Stimulated activated CD4-positive, alpha-beta T cell treated with anti-CD3 and anti-CD28 coated beads, Interleukin-4, amount 100 ng/mL, for 24 hours (primary cell): ENCODE results near the gene EFEMP2.

Experiments used
- DNase-seq: peaks from one replicate; pipeline ENCODE4 v3.0.0-alpha.2; 2020

EFEMP2 gene

DNA sequence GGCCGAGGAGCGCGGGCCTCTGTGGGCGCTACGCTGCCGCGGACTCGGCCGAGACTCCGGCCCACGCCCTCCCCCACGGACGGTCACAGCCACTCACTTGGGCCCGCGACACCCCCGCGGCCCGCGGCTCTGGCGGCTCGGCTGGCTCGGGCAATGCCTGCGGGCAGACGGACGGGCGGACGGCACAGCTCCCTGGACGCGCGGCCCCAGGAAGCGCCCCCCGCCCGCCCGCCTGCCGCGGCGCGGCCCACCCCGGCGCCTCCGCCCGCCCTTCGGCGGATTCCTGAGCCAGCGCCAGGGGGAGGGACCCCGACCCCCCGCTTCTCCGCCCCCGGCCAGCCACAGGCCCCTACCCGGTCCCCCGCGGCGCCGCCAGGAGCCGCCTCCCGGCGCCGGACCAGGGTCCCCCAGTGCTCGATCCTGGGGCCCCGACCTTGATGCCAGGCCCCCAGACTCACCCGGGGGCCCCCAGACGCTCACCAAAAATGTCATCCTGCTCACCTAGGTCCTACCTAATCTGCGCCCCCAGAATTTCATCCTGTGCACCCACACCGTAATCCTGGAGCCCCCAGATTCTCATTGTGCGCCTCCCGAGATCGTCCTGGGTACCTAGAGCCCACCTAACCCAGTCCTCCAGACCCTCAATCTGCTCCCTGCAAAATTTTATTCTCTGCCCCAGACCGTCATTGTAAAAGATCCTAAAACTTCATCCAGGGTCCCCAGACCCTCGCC is at the start of gene EFEMP2:
Gene EFEMP2, minus strand, starts transcription at position 215 of the 732 bp plus-strand sequence. CDS start 446 bp downstream, outside the sequence.
- DNase-seq: no peak

DNA sequence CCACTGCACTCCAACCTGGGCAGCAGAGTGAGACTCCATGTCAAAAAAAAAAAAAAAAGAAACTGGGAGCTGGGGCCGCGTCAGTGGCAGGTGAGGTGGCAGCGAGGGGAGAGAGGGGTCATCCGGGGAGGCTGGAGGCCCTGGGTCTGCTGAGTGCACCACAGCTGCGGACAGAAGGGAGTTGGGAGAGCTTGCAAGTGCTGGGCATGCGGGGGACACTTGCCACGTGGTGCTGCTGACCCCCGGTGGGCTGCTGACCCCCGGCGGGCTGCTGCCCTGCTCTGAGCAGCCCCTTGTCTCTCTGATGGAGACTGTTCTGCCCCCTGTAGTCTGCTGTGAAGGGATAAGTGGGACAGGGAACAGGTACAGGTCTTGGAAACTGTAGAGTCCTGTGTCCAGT is 49.3 kb upstream of the EFEMP2 start:
- no peak for DNase-seq

DNA sequence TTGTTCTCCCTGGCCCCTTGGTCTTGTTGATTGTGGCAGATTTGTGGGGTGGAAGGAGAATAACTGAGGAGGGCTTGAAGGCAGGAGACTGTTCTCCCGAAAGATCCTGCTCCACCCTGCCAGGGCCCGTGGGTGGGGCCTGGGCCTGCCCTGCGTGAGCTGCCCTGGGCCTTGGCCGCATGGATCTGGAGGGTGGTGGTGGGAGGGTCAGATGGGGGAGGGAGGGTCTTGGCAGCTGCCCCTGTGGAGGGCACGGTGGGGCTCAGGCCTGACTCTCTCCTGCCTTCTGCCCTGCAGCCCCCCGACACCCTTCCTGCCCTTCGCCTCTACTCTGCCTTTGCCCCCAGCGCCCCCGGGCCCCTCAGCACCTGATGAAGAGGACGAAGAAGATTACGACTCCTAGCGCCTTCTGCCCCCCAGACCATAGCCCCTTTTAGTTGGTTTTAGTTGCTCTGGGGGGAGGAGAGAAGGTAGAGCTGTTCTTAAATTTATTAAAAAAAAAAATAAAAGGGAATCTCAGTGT is 48.5 kb upstream of the EFEMP2 start:
- DNase-seq: no peak

DNA sequence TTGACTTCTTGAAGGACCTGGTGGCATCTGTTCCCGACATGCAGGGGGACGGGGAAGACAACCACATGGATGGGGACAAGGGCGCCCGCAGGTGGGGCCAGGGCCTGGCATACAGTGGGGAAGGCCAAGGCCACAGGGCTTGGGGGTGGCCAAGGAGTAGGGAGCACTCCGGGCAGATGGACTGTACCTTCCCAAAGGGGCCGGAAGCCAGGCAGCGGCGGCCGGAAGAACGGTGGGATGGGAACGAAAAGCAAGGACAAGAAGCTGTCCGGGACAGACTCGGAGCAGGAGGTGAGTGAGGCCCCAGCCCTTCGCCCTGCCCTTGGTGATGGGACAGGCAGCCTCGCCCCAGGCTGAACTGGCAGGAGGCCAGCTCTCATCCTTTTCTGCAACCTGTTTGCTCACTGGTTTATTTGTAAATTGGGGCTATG is 47.8 kb upstream of the EFEMP2 start:
- no peak for DNase-seq

DNA sequence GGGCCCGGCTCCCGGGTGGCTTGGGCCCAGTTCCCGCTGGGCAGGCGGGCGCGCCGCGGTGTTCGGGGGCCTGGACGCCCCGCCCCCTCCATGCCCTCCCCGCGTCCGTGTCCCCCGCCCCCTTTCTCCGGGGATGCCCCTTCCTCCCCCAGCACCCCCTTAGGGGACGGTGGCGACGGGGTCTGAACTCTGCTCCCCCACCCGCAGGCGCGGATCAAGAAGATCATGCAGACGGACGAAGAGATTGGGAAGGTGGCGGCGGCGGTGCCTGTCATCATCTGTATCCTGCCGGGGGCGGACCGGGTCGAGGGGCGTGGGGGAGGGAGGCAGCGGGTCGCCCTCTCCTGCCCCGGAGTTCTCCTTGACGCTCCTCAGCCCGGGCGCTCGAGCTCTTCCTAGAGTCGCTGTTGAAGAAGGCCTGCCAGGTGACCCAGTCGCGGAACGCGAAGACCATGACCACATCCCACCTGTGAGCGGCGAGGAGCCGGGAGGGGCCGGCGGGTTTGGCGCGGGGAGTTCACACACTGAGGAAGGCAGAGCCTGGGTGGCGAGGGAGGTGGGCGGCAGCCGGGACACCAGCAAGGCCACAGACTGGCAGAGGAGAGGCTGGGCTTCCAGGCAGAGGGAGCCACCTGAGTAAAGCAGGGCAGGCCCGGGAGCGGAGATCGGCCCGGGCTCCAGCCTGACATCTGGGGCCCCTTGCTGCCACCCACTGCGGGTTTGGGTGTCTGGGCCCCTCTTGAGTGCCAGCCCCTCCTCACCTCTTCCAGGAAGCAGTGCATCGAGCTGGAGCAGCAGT is 47.2 kb upstream of the EFEMP2 start:
- peak; percentile 60 for DNase-seq

DNA sequence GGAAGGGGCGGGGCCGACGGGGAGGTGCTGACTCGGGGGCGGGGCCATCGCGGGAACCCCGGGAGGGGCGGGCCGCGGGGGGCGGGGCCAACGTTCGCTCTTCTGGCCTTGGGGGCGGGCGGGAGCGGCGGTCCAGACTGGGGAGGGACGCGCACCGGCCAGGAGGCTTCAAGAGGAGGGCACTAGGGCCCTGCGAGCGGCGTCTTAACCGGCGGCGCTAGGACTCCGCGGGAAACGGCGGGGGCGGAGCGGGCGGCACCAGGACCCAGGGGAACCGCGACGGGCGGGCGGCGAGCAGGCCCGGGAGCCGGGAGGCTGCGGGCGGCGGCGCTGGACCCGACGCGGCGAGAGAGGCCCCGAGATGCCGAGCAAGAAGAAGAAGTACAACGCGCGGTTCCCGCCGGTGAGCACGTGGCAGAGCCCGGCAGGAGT is 46.6 kb upstream of the EFEMP2 start, which contains the start of gene DRAP1:
Gene DRAP1, plus strand, starts transcription at position 286 of the 432 bp plus-strand sequence. Its CDS starts 76 bp downstream, at position 362.
- peak; percentile 97 for DNase-seq

DNA sequence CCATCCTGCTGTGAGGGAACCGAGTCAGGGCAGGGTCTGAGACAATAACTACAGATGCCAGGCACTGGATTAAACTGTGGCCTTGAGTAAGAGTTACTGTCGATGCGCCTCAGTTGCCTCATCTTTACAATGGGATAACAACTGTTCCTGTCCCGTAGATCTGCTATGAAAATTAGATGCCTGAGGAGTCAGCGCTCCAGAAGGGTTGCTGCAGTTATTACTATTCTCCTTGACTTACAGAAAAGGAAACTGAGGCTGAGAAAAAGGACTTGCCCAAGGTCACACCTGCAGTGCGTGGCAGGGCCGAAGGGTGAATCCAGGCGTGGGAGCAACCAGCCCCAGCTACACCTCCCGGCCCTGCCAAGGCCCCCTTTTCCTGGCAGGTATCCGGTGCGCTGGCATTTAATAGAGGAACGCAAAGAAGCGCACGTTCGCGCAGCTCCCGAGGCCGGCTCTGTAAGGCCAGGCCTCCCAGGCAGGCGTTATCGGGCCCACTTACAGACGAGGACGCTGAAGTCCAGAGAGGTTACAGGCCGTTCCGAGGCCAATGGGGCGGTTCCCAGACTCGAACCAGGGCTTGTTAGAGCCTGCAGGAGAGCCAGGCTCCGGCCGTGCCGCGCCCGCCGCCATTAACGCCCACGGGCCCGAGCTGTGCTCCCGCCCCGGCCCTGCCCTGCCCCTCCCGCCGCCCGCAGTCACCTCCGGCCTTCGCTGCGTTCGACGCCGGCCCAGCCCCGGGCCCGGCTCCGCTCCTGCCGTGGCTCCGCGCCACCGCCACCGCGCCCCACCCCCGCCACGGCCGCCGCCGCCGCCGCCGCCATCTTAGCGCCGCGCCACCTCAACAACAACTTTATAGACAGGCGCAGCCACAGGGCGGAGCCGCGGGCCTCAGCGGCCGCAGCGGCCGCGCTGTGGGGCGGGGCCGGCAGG is 45.9 kb upstream of the EFEMP2 start, which contains the start of gene C11orf68:
Gene C11orf68, minus strand, starts transcription at position 852 of the 930 bp plus-strand sequence. Its CDS starts 31 bp downstream, at position 821.
- no peak for DNase-seq

DNA sequence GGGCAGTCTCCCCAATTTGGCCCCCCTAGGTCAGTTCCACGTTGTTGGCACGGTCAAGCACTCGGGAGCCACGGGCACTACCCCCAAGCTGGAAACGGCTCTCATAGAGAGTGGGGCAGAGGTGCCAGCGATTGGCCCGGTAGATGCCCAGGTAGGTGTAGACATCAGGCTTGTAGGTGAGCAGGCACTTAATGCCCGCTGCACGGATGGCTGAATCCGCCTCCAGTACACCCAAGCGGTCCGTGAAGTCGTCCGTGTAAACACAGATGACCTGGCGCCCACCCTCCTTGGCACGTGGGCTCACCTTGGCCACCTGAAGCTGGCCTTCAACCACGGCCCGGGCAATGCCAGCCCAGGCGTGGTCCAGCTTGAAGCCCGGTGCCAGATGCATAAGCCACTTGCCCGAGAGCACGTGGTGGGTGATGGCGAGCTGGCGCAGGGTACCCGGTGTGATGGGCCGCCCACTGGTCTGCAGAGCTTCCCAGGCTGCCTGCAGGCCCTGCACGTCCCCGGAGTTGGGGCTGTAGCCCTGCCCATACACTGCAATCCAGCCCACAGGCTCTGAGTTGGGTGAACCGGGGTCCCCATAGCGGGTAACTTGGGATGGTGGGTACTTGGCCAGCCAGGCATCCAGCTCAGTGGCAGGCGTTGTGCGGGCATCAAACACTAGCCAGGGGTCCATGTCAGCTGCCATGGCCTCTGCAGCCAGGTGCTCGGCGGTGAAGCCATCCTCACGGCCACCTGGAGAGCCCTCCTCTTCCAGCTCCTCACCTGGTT is 45.0 kb upstream of the EFEMP2 start:
- DNase-seq: no peak

DNA sequence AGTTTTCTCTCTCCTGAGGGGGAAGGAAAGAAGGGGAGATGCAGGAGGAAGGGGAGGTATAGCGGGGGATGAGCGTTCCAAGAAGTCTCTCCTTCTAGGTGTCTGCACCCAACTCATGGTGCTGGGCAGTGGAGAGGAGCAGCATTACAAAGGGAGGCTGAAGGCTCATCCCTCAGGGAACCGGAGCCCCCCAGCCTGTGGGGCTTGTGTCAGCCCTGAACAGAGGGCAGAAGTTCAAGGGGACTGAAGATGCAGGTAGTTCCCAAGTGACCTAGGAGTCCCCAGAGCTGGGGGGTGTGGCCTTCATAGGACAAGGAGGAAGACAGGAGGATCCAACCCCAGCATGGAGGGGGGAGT is 44.5 kb upstream of the EFEMP2 start:
- no peak for DNase-seq

DNA sequence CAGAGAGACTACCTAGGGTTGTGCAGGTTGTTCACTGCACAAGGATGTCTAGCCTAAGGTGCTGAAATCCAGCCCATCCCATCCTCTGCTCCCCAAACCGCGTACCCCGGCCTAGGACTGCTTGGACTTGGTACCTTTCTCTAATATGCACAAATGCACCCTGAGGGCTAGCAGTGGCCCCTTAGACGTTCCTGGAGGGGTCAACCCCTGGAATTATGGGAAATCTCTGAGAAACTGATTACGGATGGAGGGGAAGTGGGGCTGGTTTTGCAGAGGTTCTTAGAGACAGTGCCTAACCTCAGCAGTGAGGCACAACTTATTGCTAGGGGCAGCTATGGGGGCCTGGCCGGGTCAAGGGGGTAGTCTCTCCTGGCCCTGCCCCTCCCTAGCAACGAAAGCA is 43.8 kb upstream of the EFEMP2 start:
- no peak for DNase-seq

DNA sequence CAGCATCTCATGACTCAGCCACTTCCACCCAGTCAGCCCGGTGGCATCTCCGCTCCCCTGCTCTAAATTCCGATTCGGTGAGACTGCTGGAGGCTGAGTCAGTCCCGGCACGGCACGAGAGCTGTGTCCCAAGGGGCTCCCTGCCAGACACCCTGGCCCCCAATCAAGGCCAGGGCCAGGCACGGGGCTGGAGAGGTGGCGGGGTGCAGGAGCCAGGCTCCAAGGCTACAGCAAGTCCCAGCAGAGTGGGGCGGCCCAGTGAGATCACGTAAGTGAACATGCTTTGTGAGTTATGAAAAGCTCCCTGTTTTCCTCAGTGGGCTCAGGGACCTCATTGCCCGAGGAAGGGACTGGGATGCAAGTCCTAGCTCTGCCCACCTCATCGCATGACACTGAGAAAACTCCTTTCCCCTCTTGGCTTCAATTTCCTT is 43.2 kb upstream of the EFEMP2 start:
- no peak for DNase-seq

DNA sequence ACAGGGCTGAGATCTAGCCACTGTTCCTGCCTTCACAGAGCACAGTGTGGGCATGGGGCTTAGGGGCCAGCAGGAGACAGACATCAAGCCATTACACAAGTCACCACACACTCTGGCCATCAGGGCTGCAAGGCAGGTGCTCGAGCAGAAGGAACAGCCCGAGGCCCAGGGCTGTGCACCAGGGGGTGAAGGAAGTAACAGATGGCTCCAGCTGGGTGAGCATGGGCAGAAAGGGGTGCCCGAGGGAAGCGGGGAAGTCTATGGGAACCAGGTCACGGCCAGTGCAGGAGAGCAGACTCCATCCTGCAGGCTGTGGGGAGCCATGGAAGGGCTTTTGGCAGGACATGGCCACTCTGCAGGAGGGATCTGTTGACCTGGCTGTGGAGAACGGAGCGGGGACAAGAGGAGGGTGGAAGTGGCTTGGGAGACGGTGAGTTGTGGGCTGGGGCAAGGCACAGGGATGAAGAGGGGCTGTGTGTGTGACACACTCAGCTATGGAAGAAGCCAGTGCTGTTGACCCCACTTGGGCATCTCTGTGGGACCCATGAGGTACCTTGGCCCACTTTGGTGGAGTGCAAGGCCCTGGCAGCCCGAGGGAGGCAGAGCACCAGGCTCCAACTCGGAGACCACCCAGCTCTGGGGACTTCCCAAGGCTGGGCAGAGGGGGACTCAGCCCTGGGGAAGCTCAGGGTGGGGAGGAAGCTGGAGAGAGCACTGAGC is 42.7 kb upstream of the EFEMP2 start:
- DNase-seq: no peak

DNA sequence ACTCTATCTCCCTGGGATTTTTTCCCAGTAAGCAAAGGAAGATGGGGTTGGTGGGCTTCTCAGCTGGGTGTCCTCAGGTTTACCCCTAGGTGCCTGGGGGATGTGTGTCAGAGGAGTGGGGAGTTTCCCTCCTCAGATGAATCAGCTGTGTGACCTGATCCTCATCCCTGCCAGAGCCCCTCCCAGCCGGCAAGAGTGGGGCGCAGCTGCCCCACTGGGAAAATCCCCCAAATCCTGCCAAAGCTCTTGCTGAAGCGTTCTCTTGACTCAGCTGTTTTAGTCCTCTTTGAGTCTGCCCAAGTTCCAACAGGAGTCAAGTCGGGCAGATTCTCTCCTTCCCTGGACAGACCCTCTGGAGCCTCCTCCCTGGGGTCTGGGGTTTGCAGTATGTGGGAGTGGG is 40.2 kb upstream of the EFEMP2 start:
- DNase-seq: no peak

DNA sequence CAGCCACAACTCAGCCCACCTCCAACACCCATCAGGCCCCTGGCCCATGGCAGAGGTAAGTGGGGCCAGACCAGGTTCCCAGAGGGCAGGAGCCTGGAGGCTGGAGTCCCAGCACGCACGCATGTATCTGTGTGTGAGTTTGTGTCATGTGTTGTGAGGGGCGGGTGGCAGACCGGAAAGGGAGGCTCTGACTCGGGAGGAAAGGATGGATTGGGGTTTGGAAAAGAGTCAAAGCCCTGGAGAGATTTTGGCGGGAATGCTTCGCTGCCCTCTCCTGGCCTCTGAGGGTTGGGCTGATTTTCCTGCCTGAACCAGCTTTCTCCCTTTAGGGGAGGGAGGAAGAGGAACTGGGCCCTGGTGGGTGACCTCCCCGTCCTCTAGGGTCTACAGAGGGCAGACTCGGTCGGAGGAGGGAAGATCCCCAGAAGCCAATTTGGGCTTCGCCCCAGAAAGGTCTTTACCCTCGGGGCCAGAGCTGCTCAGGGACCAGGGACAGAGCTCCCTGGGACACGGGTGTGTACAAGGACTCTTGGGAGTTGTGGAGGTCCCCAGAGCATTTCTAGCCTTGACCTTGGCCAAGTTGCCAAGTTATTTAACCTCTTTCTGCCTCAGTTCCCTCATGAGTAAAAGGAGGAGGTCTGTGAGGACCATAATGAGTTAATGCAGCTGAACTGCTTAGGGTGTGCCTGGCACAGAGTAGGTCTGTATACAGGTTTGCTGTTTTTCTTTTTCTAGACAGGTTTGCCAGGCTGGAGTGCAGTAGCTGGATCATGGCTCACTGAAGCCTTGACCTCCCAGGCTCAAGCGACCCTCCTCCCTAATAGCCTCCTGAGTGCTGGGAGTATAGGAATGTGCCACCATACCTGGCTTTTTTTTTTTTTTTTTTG is 39.3 kb upstream of the EFEMP2 start:
- no peak for DNase-seq

DNA sequence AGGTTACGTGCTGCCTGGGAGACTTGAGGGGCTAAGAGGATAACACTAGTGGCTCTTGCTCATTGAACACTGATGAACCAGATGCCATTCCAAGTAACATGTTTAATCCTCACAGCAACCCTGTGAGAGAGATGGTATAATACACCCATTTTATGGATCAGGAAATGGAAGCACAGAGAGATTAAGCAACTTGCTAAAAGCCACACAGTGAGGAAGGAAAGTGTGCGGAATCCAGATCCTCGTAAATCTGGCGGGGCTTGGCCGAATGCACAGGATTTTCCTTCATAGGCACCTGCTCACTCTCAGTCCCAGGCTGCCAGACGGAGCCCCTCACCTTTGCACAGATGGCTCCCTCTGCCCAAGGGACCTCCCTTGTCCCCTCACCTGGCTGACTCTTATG is 35.3 kb upstream of the EFEMP2 start:
- DNase-seq: no peak

DNA sequence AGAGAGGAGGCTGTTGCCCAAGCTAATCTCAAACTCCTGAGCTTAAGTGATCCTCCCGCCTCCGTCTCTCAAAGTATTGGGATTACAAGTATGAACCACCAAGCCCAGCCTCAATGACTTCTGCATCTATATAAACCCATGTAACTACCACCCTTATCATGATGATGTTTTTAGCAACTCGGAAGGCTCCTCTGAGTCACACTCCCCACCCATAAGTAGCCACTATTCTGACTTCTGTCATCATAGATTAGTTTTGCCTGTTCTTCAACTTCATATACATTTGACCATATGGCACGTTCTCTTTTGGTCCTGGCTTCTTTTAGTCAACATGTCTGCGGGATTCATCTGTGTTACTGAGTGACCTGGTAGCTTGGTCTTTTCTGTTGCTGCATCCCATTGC is 34.0 kb upstream of the EFEMP2 start:
- DNase-seq: no peak

DNA sequence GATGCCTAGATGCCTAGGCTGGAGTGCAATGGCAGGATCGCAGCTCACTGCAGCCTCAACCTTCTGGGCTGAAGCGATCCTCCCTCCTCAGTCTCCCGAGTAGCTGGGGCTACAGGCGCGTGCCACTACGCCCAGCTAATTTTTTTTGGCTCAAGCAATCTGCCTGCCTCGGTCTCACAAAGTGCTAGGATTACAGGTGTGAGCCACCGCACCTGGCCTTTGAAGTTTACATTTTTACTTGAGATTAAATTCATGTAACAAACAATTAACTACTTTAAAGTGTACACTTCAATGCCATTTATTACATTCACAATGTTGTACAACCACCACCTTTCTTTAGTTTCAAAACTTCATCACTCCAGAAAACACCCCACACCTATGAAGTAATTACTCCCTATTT is 31.1 kb upstream of the EFEMP2 start:
- no peak for DNase-seq

DNA sequence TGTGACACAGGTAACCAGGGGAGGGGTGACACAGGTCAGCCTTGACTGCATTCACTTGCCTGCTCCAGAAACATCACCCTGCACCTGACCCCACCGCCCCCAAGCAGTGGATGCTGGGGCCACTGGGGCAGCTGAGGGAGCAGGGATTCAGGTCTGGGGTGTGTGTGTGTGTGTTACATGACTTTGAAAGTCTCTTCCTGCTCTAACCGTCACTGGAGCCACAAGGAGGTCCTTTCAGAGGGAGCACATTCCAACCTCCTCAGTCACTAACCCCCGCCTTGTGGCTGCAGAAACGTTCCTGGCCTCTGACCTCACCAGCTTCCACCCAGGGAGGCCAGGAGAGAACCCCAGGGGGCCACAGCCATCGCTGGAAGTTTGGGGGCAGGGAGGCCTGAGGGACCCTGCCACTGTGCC is 30.5 kb upstream of the EFEMP2 start:
- no peak for DNase-seq

DNA sequence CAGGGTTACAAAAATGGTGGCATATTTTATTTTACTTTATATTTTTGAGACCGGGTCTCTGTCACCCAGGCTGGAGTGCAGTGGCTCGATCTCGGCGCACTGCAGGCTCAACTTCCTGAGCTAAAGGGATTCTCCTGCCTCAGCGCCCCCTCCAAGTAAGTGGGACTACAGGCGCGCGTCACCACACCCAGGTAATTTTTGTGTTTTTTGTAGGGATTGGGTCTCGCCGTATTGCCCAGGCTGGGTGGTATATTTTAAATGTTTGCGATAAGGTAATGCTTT is 28.2 kb upstream of the EFEMP2 start:
- DNase-seq: no peak
